HG02943 (cell line): ENCODE measurements around the gene CCBE1.

Experiments
- ATAC-seq: cut with Tn5 transposase; IDR thresholded peaks from one replicate; pipeline ENCODE4 v1.9.1; 2021; ENCODE audit warnings: mild to moderate bottlenecking, low read depth, moderate library complexity; ENCODE audit not compliant: unreplicated experiment

CCBE1 gene

DNA sequence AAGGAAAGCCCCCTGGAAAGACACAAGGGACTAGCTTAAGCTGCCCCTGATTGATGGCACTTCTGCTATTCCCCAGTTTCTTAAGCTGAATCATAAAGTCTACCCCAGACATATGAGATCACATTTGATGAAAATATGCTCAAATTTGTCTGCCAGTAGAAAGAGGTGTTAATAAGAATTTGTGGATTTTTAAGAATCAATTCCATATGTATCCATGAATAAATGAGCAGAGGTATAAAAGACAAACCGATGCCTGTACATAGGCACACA is 119.9 kb downstream of the CCBE1 start:
- no peak for ATAC-seq

DNA sequence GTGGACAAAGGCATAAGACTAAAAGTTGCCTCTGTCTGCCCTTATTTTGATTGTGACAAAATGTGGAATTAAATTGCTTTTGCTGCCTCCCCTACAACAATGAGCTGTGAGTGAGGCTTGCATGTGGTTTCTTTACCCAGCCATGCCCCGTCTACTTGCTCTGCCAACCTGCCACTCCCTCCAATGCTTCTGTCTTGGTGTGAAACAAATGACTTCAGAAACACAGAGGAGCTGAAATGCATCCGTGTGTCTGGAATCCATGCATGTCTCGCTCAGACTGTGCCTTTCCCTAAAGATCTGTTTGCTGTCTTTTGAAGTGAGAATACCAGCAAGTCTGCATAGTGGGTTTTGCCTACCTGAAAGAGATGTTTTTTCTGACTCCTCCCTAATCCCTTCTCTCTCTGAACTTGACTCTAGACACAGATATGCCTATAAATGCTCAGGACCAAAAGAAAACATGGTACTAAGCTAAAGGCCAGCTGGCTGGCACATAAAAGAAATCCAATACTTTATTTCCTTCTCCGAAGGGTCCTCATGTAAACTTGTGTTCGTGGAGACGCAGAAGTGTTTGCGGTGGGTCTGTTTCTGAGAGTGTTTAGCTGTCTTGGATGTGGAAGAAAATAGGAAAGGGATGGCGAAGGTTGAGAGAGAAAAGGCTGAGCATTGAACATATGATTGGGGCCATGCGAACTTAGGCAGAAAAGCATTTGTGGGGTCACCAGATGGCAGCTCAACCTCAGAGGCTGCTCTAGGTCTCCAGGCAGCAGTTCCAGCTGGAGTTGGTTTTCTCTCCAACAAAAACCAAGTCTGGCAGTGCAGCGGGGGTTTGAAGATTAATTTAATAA is 120.5 kb downstream of the CCBE1 start:
- ATAC-seq: no peak

DNA sequence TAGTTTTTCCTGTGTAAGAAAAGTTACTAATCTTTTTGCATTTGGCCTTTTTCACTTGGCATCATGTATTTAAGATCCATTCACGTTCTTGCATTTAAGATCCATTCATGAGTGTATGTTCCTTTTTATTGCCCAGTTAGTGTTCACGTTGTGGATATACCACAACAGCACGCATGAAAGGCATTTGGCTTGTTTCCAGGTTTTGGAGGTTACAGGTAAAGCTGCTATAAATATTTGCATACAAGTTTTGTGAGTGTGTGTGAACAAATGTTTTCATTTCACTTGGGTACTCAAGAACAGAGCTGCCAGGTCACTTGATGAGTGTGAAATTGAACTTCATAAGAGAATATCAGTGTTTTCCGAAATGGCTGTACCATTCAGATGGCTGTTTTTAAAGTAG is 121.2 kb downstream of the CCBE1 start:
- no peak for ATAC-seq

DNA sequence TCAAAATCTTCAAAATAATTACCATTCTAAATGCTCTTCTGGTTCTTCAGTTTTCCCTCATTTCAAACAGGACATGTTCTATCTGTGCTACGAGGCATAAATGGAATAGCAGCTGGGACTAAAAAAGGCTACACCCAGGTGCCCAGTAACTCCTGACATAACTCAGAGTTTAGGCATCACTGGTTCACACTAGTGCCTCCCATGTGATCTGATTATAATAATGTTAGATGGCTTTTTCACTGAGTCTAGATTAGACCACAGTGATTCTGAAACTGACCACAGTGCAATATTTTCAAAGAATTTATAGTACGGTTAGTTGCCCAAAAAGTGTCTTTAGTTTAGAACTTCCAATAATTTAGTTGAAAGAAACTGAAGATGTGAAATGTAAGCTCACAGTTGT is 123.3 kb downstream of the CCBE1 start:
- no peak for ATAC-seq

DNA sequence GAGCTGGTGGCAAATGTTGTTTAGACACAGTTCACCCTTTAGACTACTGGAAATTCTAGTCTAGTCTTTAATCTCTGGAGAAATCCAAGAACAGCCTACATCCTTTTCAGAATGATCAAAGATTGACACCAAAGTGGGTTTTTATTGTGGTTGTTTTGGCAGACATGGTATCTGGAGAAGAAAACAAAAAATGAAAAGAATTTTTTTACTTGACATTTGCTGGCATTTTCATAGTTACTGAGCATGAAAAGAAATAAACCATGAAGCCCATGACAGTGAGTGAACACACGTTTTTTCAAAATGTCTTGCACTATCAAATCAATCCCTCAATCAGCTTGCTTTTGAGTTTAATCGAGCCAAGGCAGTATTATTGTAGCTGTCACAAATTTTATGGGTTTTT is 125.3 kb downstream of the CCBE1 start:
- no peak for ATAC-seq

DNA sequence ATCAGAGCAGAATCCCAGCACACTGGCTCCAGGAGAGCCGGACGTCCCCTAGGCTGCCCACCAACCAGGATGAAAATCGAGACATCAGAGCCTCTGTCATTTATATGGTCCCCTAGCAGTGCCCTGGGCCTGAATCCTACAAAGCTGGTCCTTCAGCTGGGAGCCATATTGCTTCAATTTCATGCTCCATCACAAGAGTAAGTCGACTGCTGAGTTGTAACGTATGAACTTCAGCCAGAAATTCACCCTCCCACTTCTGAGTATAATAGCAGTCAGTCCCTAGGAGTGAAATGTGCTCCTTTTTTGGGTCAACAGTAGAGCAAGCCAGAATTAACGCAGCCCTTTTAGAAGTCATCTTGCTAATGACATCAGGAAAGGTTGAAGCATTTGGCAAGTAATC is 126.4 kb downstream of the CCBE1 start:
- ATAC-seq: no peak

DNA sequence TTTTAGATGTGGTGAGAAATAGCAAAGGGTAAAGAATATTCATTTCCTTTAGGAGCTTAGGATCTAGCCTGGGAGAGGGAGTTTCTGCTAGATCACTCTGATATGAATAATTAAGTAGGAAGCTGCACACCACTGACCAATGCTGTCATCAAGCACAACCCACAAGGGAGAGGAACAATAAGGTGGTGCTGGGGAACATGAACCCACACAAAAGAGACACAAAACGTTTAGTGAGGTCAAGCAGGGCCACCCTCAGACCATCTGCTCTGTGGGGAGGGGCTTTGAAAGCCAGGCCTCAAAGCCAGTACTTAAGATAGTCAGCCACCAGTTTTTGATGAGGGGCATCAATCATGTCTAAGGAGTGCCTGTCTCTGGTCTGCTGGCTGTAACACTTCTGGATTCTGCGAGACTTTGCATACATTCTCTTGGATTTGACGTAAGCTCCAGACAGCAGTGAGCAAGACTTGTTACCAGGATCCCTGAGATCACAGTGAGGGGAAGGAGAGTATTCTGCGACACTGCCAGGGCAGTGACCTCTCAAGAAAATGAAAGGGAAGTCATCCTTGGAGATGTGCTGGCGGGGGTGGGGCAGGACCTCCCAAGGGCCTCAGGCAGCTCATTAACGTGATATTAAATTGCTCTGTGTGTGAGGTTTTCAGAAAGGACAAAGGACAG is 127.0 kb downstream of the CCBE1 start:
- ATAC-seq: no peak

DNA sequence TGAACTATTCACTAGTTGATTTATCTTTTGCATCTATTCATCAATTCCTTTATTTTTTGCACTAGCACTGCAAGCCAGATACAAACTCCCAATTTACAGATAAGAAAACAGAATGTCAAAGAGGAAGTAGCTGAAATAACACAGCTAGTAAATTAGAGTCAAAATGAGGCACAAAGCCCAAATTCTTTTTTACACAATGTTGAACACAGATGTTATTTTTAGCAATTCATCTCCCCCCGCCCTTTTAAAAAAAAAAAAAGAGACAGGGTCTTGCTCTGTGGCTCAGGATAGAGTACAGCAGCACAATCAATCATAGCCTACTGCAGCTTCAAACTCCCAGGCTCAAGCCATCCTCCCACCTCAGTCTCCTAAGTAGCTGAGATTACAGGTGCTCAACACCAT is 127.8 kb downstream of the CCBE1 start:
- no peak for ATAC-seq

DNA sequence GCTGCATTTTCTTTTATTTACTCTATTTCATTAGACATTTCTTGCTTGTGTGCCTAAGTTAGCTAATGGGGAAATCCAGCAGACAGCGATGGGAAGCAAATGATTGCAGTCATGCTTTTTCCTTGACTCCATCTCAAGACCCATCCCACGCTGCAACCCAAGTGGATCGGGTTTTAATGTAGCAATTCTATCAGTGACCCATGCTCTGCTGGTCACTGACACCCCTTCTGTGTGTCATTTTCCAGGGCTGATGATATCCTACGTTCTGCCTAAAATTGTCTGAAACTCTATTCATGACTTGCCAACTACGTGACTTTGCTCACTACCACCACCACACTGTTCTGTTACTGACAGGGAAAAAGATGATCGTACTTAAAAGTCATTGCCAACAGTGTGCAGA is 129.8 kb downstream of the CCBE1 start:
- ATAC-seq: no peak

DNA sequence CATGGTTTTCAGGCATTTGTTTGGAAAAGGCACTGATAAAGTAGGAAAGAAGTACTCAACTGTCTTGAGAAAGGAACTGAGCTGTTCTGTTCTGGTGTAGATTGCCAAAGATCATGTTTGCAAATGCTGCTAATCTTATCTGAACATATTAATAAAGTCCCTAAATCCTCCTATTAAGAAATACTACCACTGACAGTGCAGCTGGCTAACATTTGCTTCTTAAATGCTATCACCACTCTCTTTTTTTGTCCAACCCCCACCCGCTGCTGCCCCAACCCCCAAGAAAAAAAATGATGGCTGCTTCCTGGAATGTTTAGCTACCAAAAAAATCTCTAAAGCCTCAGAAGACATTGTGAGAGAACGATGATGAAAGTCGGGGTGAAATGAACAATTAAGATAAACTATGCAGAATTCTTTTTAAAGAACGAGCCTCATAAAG is 130.7 kb downstream of the CCBE1 start:
- no peak for ATAC-seq

DNA sequence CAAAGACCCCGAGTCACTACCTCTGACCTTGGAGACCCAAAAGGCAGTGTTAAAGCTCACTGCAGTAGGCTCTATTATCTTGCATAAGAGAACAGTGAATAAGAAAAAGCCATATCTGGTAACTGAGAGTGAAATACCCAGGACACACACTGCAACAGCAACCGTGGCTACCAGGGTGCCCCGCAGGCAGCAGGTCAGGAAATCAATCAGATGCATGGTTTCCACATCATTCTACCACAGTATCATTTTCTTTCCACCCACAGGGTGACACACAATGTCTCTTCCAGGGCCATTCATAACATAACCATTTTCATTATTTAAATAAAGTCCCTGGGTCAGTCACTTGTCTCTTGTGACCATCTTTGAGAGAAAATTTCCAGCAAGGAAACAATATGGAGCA is 131.3 kb downstream of the CCBE1 start:
- no peak for ATAC-seq

DNA sequence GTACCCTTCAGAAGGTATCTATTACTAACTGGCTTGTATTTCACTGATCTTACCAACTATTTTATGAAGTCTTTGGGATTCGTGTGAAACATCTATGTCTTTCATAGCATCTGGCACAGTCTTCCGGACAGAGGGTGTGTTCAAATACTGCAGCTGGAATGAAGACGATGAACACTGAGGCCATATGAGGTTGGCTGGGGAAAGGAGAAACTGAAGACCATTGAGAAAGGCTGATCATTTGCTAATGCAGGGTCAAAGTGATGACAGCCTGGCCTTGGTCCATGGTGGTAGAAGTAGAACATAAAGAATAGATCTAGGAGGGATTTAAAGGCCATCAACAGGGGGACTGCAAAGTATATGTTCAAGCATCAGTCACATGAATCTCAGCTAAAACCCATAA is 132.7 kb downstream of the CCBE1 start:
- no peak for ATAC-seq

DNA sequence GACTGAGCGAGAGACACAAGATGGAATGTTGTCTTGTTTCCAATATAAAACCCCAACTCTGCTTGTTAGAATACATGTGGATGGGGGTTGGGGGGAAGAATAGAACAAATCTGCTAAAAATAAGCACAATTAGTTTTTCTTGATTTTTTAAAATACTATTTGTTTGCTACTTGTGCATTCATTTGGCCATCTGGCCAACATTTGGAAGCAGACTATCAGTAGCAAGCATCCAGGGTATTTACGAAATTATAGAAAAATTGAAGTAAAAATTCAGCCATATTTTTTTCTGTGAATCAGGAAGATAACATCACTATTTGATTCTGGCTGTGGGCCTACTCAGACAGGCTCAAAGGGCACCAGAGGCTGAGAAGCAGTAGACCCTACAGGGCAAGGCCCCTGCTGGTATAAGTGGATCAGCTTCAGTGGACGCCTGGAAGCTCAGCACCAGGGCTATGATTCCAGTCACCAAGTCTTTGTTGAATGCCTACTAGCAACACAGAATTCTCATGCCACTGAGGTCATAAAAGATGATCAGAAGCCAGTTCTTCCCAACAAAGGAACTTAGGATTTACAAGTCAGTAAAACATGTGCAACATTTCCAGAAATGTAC is 133.9 kb downstream of the CCBE1 start:
- no peak for ATAC-seq

DNA sequence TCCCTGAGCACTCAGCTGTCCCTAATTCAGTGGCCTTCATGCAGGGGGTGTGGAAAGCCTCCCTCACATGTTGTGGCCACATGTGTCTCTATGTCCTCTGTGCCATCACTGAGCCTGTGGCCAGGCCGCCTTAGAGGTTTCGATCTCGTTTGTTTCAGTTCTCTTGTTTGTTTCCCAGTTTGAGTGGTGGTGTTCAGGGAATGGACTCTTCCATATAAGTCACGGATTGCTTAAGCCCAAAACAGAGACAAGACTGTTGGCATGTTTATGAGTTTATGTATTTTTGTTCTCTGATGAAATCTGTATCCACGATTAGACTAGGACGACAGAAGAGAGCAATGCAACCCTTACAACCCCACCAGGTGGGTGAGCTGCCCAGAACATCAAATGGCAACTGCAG is 134.5 kb downstream of the CCBE1 start:
- ATAC-seq: no peak

DNA sequence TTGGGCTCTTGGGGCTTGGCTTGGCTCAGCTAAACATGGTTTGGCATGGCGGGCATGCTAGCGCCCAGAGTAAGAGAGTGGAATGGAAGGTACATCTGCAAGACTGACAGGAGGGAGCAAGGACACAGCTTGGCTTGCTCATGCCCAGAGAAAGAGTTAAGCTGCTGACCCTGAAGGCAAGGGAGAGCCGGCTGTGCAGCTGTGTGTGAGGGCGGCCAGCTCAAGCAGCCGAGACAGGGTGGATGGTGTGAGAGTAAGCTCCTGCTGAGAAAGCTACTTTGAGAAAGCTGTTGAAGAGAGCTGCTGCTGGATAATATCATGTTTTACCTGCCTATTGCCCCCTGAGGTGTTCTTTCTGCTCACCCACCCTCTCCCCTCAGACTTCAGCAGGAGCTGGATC is 135.6 kb downstream of the CCBE1 start:
- no peak for ATAC-seq

DNA sequence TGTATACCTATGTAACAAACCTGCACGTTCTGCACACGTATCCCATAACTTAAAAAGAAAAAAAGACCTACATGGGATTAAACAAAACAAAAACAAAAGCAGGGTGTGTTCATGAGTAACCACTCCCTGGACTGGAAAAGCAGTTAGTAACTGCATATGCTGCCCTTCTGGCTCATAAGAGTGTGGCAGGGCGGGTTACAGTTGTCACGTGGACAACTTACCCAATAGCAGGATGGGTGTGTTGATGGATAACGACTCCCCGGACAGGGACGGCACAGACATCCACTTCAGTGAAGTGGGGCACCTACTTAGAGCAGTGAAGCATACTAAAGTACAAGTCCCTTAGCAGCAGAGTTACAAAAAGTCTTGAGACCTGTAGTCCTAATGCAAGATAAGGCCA is 136.7 kb downstream of the CCBE1 start:
- no peak for ATAC-seq

DNA sequence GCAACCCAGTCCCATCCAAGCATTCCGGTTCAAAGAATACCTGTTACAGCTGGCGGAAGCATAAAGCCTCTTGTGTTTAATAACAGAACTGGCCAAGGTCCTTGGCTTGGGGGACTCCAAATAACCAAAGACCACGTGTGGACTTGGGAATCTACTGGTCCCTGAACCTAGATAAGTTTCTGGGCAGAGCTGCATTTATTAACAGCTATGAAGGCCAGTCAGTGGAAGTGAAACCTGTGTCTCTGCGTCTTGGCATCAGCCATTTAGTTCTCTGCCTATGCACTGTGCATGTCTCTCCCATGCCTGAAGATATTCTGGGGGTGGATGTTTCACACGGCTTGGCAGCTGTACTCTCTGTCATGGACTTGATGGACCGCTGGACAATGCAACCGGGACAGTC is 137.7 kb downstream of the CCBE1 start:
- ATAC-seq: no peak

DNA sequence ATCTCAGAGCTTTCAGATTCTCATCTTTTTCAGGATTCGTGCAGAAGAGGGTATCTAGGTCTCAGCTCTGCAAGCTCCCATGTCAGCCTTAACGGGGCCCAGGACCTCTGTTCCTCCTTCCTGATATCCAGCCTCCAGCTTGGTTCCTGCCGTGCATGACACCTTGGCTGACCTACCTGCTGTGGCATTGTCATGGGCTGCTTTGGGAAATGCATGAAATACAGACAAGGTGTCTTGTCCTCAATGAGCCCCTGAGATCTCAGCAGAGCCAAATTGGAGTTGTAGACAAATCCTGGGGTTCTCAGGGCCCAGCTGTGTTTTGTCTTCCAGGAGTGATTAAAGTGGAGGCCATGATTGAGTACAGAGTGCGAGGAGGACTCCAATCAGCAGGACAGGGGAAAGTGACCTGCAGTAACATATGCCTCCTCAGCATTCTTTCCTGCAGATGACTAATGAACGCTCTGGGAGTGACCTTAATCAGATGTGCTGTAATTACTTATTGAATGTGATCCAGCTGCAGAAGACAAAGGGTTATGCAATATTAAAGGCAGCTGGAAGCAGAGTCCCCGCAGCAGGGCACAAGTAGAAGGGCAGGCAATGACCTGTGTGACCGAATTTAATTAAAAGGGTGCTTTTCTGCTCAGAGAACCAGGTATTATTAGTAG is 141.1 kb downstream of the CCBE1 start:
- no peak for ATAC-seq

DNA sequence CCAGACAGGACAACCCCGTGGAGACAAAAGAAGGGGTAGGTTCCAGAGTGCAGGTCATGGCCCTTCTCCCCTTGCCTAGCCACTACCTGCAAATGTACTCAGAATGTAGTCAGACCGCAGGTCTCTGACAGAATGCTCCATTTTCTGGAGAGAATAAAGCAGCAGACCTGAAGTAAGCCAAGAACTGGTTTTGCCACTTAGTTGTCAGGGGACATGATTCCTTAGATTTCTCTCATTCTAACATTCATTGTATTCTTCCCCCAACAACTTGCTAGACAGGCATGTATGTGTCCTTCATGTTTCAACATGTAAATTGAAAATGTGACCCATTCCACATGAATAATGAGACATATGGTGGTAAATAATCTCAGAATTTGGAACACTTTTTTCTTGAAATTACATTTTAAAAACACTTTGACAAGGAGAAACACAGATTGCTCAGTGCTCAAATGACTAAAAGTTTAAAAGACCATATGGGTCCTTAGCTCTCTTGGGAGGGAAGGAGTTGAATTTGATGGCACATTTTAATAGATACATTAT is 142.4 kb downstream of the CCBE1 start:
- ATAC-seq: no peak

DNA sequence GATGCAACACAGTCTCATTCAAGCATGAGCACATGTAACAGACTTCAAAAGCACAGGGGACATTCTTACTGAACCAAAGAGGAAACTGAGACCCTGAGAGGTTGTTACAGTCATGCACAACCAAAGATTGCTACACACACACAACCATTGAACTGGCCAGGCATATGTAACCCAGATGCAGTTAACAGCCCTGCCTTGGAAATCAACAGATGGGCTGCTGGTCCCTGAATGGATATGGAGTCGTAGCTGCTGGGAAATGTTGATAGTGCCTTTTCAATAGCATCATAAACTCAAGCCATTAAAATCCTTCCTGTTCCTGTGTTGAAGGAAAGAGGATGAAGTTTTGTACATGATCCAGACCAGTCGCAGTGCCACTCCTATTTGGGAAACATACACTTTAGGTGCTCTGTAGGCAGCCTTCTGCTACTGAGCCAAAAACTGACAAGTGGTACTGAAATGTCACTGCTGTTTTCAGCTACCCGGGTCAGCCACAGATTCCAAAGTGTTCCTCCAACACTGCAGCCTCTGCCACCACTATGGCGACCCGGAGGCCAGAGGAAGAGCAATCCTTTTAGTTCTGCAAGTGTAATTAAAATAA is 143.9 kb downstream of the CCBE1 start:
- ATAC-seq: no peak
